HAP-1 (cell line): ENCODE data around the gene LILRB5.
A peak's percentile ranks its signal among the peaks of the same experiment; 100 is the strongest.
"Not testable (repeated sequence)": the region's sequence is repeated elsewhere in the genome, so short reads cannot be mapped to it uniquely, and the experiment has no call there.

Experiments used
- DNase-seq, 2 experiments: peaks; one replicate each; pipeline ENCODE4 v3.0.0-alpha.2; 2016 to 2020; ENCODE audit warnings: low spot score in 2 of 2
- H3K27me3 ChIP-seq: fragments of 250-450 bp; sonication (Bioruptor Pico); 2 replicates; pipeline ENCODE4 v1.5.1; 2020; ENCODE audit warnings: low read depth, mild to moderate bottlenecking, moderate library complexity
- H3K36me3 ChIP-seq: fragments of 250-450 bp; sonication (Bioruptor Pico); replicated peaks from 2 replicates; pipeline ENCODE4 v1.5.1; 2020; ENCODE audit warnings: mild to moderate bottlenecking
- H3K4me1 ChIP-seq: fragments of 250-450 bp; sonication (Bioruptor Pico); 2 replicates; pipeline ENCODE4 v1.5.1; 2020; ENCODE audit warnings: mild to moderate bottlenecking
- H3K4me3 ChIP-seq: fragments of 250-450 bp; sonication (Bioruptor Pico); 2 replicates; pipeline ENCODE4 v1.5.1; 2020; ENCODE audit warnings: mild to moderate bottlenecking, moderate library complexity
- H3K9me3 ChIP-seq: fragments of 250-450 bp; sonication (Bioruptor Pico); 2 replicates; pipeline ENCODE4 v1.5.1; 2020; ENCODE audit warnings: mild to moderate bottlenecking, moderate library complexity
- in situ Hi-C: fragments of 300-500 bp; cut with MboI; formaldehyde crosslinking; loops from 3 replicates; pipeline ENCODE4 v1.14.3; 2020; ENCODE audit warnings: low sequenced_read_pairs, inconsistent platforms, mixed read lengths

The LILRB5 gene

DNA sequence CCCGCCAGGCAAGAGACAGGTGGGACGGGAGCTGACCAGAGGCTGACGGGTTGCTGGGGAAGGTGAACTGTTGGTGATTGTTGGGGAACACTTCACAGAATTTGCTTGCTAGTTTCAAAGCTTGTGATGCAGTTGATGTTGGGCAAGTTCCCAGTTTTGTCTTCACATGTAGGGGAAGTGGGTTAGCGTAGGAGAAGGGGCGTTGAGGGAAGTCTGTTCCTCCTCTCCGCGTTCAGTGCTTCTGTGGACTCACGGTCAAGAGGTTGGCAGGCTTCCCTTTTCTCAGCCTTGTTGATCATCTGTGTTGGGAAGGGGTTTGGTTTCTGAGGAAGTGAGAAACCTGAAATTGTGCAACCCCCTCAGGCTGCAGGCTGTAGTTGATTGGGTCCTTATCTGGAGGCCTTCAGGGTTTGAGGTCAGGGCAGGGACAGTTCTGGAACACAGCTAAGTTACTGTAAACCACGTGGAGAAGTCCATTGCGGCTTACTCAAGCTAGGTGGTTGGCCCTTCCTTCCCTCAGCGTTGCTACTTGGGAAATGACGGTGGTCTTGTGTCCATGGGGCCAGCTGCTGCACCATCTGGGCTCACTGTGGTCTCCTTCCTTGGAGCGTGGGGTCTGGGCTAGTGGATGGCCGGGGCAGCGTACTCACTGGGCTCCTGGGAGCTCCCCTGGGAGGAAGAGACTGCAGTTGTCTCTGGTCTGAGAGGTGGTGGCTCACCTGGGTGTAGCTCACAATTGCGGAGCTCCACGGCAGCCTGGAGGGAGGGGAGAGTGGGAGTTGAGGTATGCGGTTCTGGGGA, 48.9 kb downstream of the LILRB5 start:
- Histone ChIP-seq H3K4me3 (no peak overlapping the region), H3K27me3 (no peaks in the 10 kb centered on the region), H3K36me3 (peaks cover 53% of the 10 kb centered on the region), H3K4me1 (peaks cover 16% of the 10 kb centered on the region), H3K9me3 (no peaks in the 10 kb centered on the region)
- peak in 1 of 2 experiments; percentile 46 for DNase-seq
- in situ Hi-C loops: no loop called here

DNA sequence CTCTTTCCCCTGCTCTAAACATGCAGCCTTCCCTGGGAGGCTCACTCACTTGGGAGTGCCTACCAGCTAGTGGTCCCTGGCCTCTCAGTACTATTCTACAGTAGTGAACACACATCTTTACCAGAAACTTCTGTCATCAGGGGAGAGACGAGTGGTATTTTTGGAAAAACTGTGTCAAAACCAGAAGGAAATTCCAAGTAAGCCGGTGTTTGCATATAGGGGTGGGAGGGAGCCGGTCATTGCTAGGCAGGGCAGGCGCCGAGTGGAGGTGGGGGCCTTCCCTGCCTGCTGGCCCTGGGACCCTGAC, 49.4 kb downstream of the LILRB5 start:
- H3K9me3 ChIP-seq: no peaks in the 10 kb centered on the region
- peaks cover 21% of the 10 kb centered on the region for H3K4me1 ChIP-seq
- H3K4me3 ChIP-seq: no peak overlapping the region
- no peaks in the 10 kb centered on the region for H3K27me3 ChIP-seq
- no peak for DNase-seq
- in situ Hi-C loops: no loop called here
- peaks cover 59% of the 10 kb centered on the region for H3K36me3 ChIP-seq

DNA sequence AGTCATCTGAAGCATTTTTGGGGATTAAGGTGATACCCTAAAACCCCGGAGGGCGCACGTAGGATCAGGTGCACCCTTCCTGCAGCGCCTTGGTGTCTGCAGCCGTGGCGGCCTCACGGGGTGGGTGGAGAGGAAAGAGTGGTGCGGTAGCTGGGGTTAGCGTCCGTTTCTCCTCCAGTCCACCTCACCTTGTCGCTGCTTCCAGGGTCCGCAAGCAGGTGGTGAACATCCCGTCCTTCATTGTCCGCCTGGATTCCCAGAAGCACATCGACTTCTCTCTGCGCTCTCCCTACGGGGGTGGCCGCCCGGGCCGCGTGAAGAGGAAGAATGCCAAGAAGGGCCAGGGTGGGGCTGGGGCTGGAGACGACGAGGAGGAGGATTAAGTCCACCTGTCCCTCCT, 49.9 kb downstream of the LILRB5 start:
- H3K27me3 ChIP-seq, H3K4me3 ChIP-seq, DNase-seq, in situ Hi-C loops, H3K9me3 ChIP-seq: not testable (repeated sequence)
- H3K36me3 ChIP-seq: peaks cover 63% of the 10 kb centered on the region
- H3K4me1 ChIP-seq: peaks cover 26% of the 10 kb centered on the region

DNA sequence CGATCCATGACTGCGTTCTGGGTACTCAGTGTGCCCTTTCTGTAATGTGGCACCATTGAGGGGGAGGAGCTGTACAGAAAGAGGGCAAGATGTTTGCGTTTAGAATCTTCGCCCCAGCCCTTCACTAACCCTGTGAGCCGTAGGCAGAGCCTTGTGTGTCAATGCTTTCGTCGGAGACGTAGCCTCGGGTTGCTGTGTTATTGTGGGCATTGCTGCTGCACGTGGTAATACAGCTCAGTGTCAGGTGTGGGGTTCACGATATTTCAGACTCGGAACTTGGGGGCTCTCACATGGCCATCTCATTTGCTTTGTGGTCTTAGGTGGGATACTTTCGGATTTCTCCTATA, 50.3 kb downstream of the LILRB5 start:
- Histone ChIP-seq H3K4me3 (no peak overlapping the region), H3K36me3 (peaks cover 67% of the 10 kb centered on the region)
- DNase-seq: no peak

DNA sequence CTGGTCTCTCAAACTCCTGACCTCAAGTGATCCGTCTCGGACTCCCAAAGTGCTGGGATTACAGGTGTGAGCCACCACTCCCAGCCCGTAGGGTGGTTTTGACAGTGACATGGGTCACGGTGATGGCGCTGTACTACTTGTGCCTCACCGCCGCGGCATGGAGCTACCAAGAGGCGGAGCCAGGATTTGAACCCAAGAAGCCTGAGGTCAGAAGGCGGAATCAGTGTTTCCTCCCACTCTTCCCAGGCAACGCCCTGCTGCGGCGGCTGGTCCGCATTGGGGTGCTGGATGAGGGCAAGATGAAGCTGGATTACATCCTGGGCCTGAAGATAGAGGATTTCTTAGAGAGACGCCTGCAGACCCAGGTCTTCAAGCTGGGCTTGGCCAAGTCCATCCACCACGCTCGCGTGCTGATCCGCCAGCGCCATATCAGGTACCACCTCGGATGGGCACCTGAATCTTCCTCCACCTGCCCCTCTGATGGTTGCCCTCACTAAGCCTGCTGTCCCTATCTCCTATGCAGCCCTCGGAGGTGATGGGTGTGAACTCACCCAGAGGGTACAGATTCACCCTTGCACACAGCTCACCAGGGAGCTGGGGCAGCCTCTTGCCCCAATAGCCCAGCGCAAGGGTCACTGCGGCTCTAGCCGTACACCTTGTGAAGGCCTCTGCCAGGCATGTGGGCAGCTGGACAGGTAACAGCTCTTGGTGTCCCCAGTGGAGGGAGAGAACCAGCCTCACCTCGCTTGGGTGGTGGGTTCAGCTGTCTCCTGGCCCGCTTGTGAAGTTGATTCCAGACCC, 50.8 kb downstream of the LILRB5 start:
- Histone ChIP-seq H3K4me1 (peaks cover 34% of the 10 kb centered on the region), H3K36me3 (peaks cover 73% of the 10 kb centered on the region)

More for the DNA sequence above, 50.3 kb downstream of the LILRB5 start:
- in situ Hi-C loops: no loop called here
- Histone ChIP-seq H3K4me1 (peaks cover 30% of the 10 kb centered on the region), H3K9me3 (no peaks in the 10 kb centered on the region), H3K27me3 (no peaks in the 10 kb centered on the region)

DNA sequence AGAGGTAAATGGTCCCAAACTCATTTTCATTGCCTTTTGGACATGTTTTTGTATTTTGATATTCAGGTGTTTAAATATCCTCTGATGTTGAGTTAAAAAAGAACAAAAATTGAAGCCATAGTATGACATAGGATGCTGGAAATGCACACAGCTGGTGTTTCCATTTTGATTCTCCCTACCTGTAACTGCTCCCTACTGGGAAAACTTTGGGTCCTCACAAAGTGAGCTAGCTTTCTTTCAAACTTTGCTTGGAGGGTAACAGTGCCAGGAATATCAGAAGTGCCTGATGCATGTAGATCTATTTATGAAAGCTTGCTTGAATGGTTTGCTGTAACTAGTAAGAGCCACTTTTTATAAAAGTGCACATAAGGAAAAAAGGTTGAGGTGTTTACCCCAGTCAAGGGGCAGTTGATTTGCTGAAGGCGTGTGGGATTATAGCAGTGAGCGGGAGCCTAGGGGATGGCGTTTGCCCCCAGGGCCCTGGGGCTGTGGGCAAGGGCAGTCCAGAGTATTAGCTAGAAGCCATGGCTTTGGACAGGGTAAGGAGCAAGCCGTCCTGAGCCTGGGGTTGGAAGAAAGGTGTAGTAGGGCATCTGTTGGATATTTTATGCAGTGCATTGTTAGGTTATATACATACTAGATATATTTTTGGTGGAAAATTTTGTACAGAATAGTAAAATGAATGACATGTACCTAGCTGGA, 52.2 kb downstream of the LILRB5 start:
- H3K4me3 ChIP-seq: no peak overlapping the region
- H3K36me3 ChIP-seq: peaks cover 77% of the 10 kb centered on the region
- peaks cover 36% of the 10 kb centered on the region for H3K4me1 ChIP-seq

More for the DNA sequence above, 50.8 kb downstream of the LILRB5 start:
- in situ Hi-C loops: no loop called here
- Histone ChIP-seq H3K4me3 (no peak overlapping the region), H3K27me3 (no peaks in the 10 kb centered on the region), H3K9me3 (no peaks in the 10 kb centered on the region)
- no peak for DNase-seq

DNA sequence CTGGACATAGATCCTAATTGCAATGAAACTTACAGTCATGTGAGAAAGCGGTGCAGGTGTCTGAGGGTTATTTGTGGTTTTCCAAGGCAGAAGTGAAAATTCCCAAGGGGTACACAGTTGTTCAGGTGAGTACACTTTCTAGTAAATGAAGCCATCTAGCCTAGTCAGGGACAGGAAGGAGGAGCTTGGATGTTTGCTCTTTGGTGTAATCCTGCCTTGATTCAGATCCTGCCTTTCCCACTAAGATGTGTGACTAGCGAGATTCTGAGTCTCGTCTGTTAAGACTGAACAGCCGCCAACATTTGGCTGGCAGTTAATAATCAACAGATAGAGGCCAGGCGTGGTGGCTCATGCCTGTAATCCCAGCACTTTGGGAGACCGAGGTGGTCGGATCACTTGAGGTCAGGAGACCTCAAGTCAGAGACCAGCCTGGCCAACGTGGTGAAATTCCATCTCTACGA, 53.9 kb downstream of the LILRB5 start:
- peaks cover 74% of the 10 kb centered on the region for H3K36me3 ChIP-seq
- peaks cover 29% of the 10 kb centered on the region for H3K4me1 ChIP-seq
- no peaks in the 10 kb centered on the region for H3K27me3 ChIP-seq
- in situ Hi-C loops: no loop called here
- no peak for DNase-seq
- no peaks in the 10 kb centered on the region for H3K9me3 ChIP-seq
- H3K4me3 ChIP-seq: peak overlapping the region; percentile 79; the same call in 1 of the 2 replicates

More for the DNA sequence above, 52.2 kb downstream of the LILRB5 start:
- in situ Hi-C loops: no loop called here
- DNase-seq: no peak
- no peaks in the 10 kb centered on the region for H3K27me3 ChIP-seq
- no peaks in the 10 kb centered on the region for H3K9me3 ChIP-seq

DNA sequence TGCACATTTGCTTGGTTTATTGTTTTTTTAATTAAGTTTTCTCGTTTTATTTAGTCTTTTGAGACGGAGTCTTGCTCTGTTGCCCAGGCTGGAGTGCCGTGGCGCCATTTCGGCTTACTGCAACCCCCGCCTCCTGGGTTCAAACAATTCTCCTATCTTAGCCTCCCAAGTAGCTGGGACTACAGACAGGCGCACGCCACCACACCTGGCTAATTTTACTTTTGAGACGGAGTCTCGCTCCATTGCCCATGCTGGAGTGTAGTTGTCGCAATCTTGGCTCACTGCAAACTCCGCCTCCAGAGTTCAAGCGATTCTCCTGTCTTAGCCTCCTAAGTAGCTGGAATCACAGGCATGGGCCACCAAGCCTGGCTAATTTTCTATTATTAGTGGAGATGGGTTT, 55.1 kb downstream of the LILRB5 start:
- peaks cover 62% of the 10 kb centered on the region for H3K36me3 ChIP-seq
- H3K4me1 ChIP-seq: peaks cover 29% of the 10 kb centered on the region
- in situ Hi-C loops: no loop called here
- H3K9me3 ChIP-seq: no peaks in the 10 kb centered on the region
- H3K4me3 ChIP-seq: peak overlapping the region; percentile 79
- DNase-seq: no peak
- H3K27me3 ChIP-seq: no peaks in the 10 kb centered on the region

DNA sequence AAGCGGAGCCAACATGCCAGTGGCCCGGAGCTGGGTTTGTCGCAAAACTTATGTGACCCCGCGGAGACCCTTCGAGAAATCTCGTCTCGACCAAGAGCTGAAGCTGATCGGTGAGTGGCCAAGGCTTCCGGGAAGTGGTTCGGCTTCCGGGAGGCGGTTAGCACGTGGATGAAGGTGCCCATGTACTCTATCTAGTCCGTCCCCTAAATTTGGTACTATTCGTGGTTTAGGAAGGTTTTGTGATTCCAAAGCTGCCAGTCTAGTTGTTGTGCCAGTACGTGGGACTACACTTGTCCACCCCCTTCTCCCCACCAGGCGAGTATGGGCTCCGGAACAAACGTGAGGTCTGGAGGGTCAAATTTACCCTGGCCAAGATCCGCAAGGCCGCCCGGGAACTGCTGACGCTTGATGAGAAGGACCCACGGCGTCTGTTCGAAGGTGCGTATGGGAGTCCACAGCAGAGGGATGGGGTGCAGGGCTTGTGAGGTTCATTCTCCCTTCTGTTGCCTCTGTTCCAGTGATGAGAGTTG, 55.8 kb downstream of the LILRB5 start:
- Histone ChIP-seq H3K27me3 (no peaks in the 10 kb centered on the region), H3K4me3 (peak overlapping the region; percentile 79), H3K4me1 (peaks cover 29% of the 10 kb centered on the region), H3K36me3 (peaks cover 55% of the 10 kb centered on the region), H3K9me3 (no peaks in the 10 kb centered on the region)
- in situ Hi-C loops: no loop called here
- DNase-seq: no peak
